Calu3 (cell line): ENCODE measurements around the gene GAGE10. TPM values are rescaled to one million over a fixed set of nuclear protein-coding genes. Genes with fewer than 3 reads are reported as not detected.

Source experiments
- BruUV-seq: library from RNA; stranded (reverse); fragments of 400-500 nt; replicated peaks from 2 replicates; lab custom pipeline; 2021; lab: Mats Ljungman, UMichigan
- CTCF ChIA-PET: fragments of 300-600 bp; sonication (Branson Sonifier 250); formaldehyde crosslinking; loops from one replicate; lab custom pipeline; 2022; ENCODE audit warnings: antibody characterized with exemption; lab: Charles Lee
- DNase-seq: peaks from one replicate; pipeline ENCODE4 v3.0.0; 2022
- H3K27ac Mint-ChIP-seq: one replicate; pipeline ENCODE4 v1.8.0; 2022; ENCODE audit warnings: mixed read lengths; ENCODE audit not compliant: unreplicated experiment
- H3K27me3 Mint-ChIP-seq: one replicate; pipeline ENCODE4 v1.8.0; 2022; ENCODE audit warnings: mixed read lengths; ENCODE audit not compliant: unreplicated experiment
- H3K36me3 Mint-ChIP-seq: one replicate; pipeline ENCODE4 v1.8.0; 2022; ENCODE audit warnings: mild to moderate bottlenecking, moderate library complexity, mixed read lengths; ENCODE audit not compliant: insufficient read depth, unreplicated experiment
- H3K4me1 Mint-ChIP-seq: one replicate; pipeline ENCODE4 v1.8.0; 2022; ENCODE audit warnings: mild to moderate bottlenecking, low read depth, mixed read lengths; ENCODE audit not compliant: unreplicated experiment
- H3K4me3 Mint-ChIP-seq: one replicate; pipeline ENCODE4 v1.8.0; 2022; ENCODE audit warnings: mild to moderate bottlenecking, low read depth, moderate library complexity, mixed read lengths; ENCODE audit not compliant: unreplicated experiment
- H3K9me3 Mint-ChIP-seq: one replicate; pipeline ENCODE4 v1.8.0; 2022; ENCODE audit warnings: low read depth, mixed read lengths; ENCODE audit not compliant: unreplicated experiment
- CTCF ChIP-seq: fragments of 200-600 bp; IDR thresholded peaks from one replicate; pipeline ENCODE4 v1.8.0; 2022; ENCODE audit warnings: antibody characterized with exemption; ENCODE audit not compliant: unreplicated experiment
- intact Hi-C: fragments of 100-400 bp; cut with micrococcal nuclease; formaldehyde crosslinking; loops from one replicate; pipeline ENCODE4 v1.10.0; 2022; ENCODE audit not compliant: unreplicated experiment
- total RNA-seq: library from RNA; stranded (reverse); gene quantifications from 2 replicates; pipeline ENCODE4 v1.2.3, GENCODE V29; 2022

The GAGE10 gene
- total RNA-seq, 1 experiment from 2014 or later, result not detected

- DNase-seq, result no peak
- peaks cover 27% of the 10 kb centered on the region for H3K36me3 Mint-ChIP-seq
- CTCF ChIA-PET, result no interaction called here
- H3K27me3 Mint-ChIP-seq, result no peaks in the 10 kb centered on the region
- no peak for TF ChIP-seq CTCF
- H3K9me3 Mint-ChIP-seq, result no peaks in the 10 kb centered on the region
- intact Hi-C loops, result no loop called here
- H3K4me3 Mint-ChIP-seq, result no peak overlapping the region
- BruUV-seq, result no TSS peak
- peaks cover 7% of the 10 kb centered on the region for H3K4me1 Mint-ChIP-seq
- H3K27ac Mint-ChIP-seq, result no peak overlapping the region
Observed at GRCh38 chrX:49277535-49277830, 26.0 kb upstream of the GAGE10 start.

- CTCF ChIA-PET, result no interaction called here
- H3K4me3 Mint-ChIP-seq, result no peak overlapping the region
- H3K9me3 Mint-ChIP-seq, result no peaks in the 10 kb centered on the region
- TF ChIP-seq CTCF, result no peak
- intact Hi-C loops, result no loop called here
- BruUV-seq, result no TSS peak
- no peak for DNase-seq
- no peak overlapping the region for H3K27ac Mint-ChIP-seq
- peaks cover 27% of the 10 kb centered on the region for H3K36me3 Mint-ChIP-seq
- no peaks in the 10 kb centered on the region for H3K27me3 Mint-ChIP-seq
- H3K4me1 Mint-ChIP-seq, result peaks cover 7% of the 10 kb centered on the region
Observed at GRCh38 chrX:49278081-49278480, 25.4 kb upstream of the GAGE10 start.

- no peaks in the 10 kb centered on the region for H3K9me3 Mint-ChIP-seq
- H3K4me1 Mint-ChIP-seq, result no peaks in the 10 kb centered on the region
- intact Hi-C loops, result no loop called here
- DNase-seq, result no peak
- no TSS peak for BruUV-seq
- no peak overlapping the region for H3K27ac Mint-ChIP-seq
- H3K4me3 Mint-ChIP-seq, result no peak overlapping the region
- CTCF ChIA-PET, result no interaction called here
- no peaks in the 10 kb centered on the region for H3K27me3 Mint-ChIP-seq
- no peak for TF ChIP-seq CTCF
- H3K36me3 Mint-ChIP-seq, result peaks cover 15% of the 10 kb centered on the region
Observed at GRCh38 chrX:49282647-49283011, 20.8 kb upstream of the GAGE10 start.

- intact Hi-C loops, result no loop called here
Observed at GRCh38 chrX:49284212-49284611, 19.2 kb upstream of the GAGE10 start.

More at GRCh38 chrX:49284212-49284611, 19.2 kb upstream of the GAGE10 start:
- no peaks in the 10 kb centered on the region for H3K9me3 Mint-ChIP-seq
- H3K4me3 Mint-ChIP-seq, result no peak overlapping the region
- H3K4me1 Mint-ChIP-seq, result no peaks in the 10 kb centered on the region
- H3K36me3 Mint-ChIP-seq, result peaks cover 15% of the 10 kb centered on the region
- DNase-seq, result no peak
- no peak overlapping the region for H3K27ac Mint-ChIP-seq
- H3K27me3 Mint-ChIP-seq, result no peaks in the 10 kb centered on the region
- no TSS peak for BruUV-seq
- no peak for TF ChIP-seq CTCF
- CTCF ChIA-PET, result no interaction called here
